ENCODE measurements around the gene GOLGB1.

DNA sequence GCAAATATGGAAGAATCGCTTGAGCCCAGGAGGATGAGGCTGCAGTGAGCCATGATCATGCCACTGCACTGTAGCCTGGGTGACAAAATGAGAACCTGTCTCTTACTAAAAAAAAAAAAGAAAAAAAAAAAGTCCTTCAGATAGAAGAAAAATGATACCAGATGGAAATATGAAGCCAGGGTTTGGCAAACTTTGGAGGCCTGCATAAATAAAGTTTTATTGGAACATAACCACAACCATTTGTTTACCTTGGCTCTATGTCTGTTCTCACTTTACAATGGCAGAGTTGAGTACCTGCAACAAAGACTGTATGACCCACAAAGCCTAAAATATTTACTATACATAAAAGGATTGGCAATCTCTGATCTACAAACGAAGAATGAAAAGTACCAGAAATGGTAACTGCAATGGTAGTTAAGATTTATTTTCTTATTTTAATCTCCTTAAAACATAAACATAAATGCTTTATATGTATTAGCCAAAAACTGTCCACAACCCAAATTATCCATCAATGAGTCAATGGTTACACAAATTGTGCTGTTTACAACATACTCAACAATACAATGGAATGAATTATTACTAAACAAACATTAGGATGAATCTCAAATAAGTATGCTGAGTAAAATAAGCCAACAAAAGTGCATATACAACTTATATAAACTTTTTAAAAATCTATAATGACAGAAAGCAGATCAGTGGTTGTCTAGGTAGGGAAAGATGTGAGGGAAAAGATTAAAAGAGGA, 41.8 kb downstream of the GOLGB1 start:
- TF ChIP-seq, protein P1, sequence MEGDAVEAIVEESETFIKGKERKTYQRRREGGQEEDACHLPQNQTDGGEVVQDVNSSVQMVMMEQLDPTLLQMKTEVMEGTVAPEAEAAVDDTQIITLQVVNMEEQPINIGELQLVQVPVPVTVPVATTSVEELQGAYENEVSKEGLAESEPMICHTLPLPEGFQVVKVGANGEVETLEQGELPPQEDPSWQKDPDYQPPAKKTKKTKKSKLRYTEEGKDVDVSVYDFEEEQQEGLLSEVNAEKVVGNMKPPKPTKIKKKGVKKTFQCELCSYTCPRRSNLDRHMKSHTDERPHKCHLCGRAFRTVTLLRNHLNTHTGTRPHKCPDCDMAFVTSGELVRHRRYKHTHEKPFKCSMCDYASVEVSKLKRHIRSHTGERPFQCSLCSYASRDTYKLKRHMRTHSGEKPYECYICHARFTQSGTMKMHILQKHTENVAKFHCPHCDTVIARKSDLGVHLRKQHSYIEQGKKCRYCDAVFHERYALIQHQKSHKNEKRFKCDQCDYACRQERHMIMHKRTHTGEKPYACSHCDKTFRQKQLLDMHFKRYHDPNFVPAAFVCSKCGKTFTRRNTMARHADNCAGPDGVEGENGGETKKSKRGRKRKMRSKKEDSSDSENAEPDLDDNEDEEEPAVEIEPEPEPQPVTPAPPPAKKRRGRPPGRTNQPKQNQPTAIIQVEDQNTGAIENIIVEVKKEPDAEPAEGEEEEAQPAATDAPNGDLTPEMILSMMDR (IDR thresholded peaks at IDR 0.05; ENCODE audit: poor library complexity, severe bottlenecking), result no peak
- TF ChIP-seq EZH2 (IDR thresholded peaks at IDR 0.05; ENCODE audit: borderline replicate concordance, insufficient read depth, low read length, poor library complexity, severe bottlenecking) (no peak), TAF1 (IDR thresholded peaks at IDR 0.05; ENCODE audit: low read depth) (no peak), RAD21 (conservative IDR thresholded peaks at IDR 0.05) (no peak), POLR2AphosphoS5 (IDR thresholded peaks at IDR 0.05) (no peak), EP300 (conservative IDR thresholded peaks at IDR 0.05; ENCODE audit: poor library complexity, severe bottlenecking) (no peak)
